Mesothelial cell of epicardium (in vitro differentiated cells): ENCODE data around the gene FOXO3. TPM values are rescaled to one million over a fixed set of nuclear protein-coding genes. Genes with fewer than 3 reads are reported as not detected.
A peak's percentile ranks its signal among the peaks of the same experiment; 100 is the strongest.

Experiments used
- DNase-seq, 2 experiments: peaks; one replicate each; pipeline ENCODE4 v3.0.0; 2021; ENCODE audit warnings: low spot score in 2 of 2; ENCODE audit not compliant: unreplicated experiment in 2 of 2
- H3K27ac Mint-ChIP-seq: 2 replicates; pipeline ENCODE4 v1.8.0; 2021; ENCODE audit warnings: mixed read lengths
- H3K27me3 Mint-ChIP-seq: 2 replicates; pipeline ENCODE4 v1.8.0; 2021; ENCODE audit warnings: low read depth, mixed read lengths
- H3K36me3 Mint-ChIP-seq: 2 replicates; pipeline ENCODE4 v1.8.0; 2021; ENCODE audit warnings: mixed read lengths
- H3K4me1 Mint-ChIP-seq: 2 replicates; pipeline ENCODE4 v1.8.0; 2021; ENCODE audit warnings: mixed read lengths
- H3K4me3 Mint-ChIP-seq: 2 replicates; pipeline ENCODE4 v1.8.0; 2021; ENCODE audit warnings: mild to moderate bottlenecking, moderate library complexity, mixed read lengths
- H3K9me3 Mint-ChIP-seq: 2 replicates; pipeline ENCODE4 v1.8.0; 2021; ENCODE audit warnings: mixed read lengths
- total RNA-seq: library from RNA; stranded (reverse); gene quantifications from 3 replicates; pipeline ENCODE4 v1.2.1, GENCODE V29; 2021
- TF ChIP-seq, protein P1 (sequence below): fragments of 200-600 bp; sonication (generic); IDR thresholded peaks from one replicate; pipeline ENCODE4 v1.5.0; 2021; ENCODE audit warnings: antibody characterized with exemption; ENCODE audit not compliant: unreplicated experiment

Gene FOXO3
- total RNA-seq, 1 donor from 2014 or later = 58.3 TPM

DNA sequence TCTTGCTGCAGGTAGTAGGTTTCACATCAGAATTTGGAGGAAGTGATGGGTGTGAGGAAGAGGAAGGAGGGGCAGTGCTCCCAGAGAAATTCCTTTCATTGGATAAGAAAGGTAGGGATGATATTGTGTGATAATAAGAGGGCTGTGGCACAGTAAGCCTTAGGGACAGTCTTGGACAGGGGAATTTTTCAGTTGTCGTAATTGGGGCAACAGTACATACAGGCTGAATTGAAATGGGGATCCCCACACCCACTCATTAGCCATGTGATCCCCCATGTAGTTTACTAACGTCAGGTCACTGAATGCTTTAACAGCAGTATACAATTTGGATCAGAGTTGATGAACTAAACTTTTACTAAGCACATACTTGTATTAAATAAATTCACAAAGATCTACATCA lies 79.4 kb downstream of the FOXO3 start:
- TF ChIP-seq, protein P1, sequence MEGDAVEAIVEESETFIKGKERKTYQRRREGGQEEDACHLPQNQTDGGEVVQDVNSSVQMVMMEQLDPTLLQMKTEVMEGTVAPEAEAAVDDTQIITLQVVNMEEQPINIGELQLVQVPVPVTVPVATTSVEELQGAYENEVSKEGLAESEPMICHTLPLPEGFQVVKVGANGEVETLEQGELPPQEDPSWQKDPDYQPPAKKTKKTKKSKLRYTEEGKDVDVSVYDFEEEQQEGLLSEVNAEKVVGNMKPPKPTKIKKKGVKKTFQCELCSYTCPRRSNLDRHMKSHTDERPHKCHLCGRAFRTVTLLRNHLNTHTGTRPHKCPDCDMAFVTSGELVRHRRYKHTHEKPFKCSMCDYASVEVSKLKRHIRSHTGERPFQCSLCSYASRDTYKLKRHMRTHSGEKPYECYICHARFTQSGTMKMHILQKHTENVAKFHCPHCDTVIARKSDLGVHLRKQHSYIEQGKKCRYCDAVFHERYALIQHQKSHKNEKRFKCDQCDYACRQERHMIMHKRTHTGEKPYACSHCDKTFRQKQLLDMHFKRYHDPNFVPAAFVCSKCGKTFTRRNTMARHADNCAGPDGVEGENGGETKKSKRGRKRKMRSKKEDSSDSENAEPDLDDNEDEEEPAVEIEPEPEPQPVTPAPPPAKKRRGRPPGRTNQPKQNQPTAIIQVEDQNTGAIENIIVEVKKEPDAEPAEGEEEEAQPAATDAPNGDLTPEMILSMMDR = no peak
- peaks cover 5% of the 10 kb centered on the region for H3K36me3 Mint-ChIP-seq
- peaks cover 26% of the 10 kb centered on the region for H3K4me1 Mint-ChIP-seq
- no peaks in the 10 kb centered on the region for H3K27me3 Mint-ChIP-seq
- no peak overlapping the region for H3K27ac Mint-ChIP-seq
- DNase-seq = no peak
- no peak overlapping the region for H3K4me3 Mint-ChIP-seq
- no peaks in the 10 kb centered on the region for H3K9me3 Mint-ChIP-seq

DNA sequence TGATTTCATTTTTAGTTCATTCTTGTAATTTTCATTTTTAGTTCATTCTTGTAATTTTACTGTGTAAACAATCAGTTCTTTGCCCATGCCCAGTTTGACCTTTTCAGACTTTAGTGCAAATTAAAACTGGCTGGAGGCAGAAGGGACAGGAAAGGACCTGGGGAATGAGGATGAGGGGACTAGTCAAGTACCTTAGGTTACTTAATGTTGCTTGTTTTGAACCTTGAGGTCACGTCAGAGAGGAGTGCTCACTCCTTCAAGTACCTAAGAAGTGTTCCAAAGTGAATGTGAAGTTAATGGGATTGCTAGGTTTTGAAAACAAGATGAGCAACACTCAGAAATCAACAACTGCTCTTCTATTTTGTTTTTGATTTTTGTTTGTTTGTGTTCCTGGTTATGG lies 82.5 kb downstream of the FOXO3 start:
- H3K36me3 Mint-ChIP-seq = peaks cover 10% of the 10 kb centered on the region
- H3K27me3 Mint-ChIP-seq = no peaks in the 10 kb centered on the region
- DNase-seq = no peak
- H3K4me3 Mint-ChIP-seq = no peak overlapping the region
- H3K4me1 Mint-ChIP-seq = peaks cover 24% of the 10 kb centered on the region
- TF ChIP-seq, protein P1 = no peak
- H3K9me3 Mint-ChIP-seq = no peaks in the 10 kb centered on the region
- H3K27ac Mint-ChIP-seq = no peak overlapping the region

DNA sequence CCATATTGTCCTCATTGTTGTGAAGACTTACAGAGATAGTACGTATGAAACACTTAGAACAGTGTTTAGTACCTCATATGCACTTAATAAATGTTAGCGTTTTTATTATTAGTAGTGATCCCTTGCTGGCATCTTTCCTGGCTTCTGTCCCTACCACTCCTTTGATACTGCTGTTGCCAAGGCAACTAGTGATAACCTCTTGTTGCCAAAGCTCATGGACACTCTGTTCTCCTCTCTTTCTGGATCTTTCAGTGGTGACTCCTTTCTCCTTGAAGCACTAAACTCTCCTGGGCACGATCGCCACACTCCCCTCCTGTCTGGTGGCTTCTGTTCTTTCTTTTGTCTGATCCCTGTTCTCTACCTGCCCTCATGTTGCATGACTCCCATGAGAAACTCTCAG lies 83.5 kb downstream of the FOXO3 start:
- TF ChIP-seq, protein P1 = no peak
- H3K9me3 Mint-ChIP-seq = no peaks in the 10 kb centered on the region
- no peaks in the 10 kb centered on the region for H3K27me3 Mint-ChIP-seq
- no peak overlapping the region for H3K27ac Mint-ChIP-seq
- H3K4me3 Mint-ChIP-seq = no peak overlapping the region
- H3K4me1 Mint-ChIP-seq = peaks cover 27% of the 10 kb centered on the region
- no peak for DNase-seq
- peaks cover 10% of the 10 kb centered on the region for H3K36me3 Mint-ChIP-seq

DNA sequence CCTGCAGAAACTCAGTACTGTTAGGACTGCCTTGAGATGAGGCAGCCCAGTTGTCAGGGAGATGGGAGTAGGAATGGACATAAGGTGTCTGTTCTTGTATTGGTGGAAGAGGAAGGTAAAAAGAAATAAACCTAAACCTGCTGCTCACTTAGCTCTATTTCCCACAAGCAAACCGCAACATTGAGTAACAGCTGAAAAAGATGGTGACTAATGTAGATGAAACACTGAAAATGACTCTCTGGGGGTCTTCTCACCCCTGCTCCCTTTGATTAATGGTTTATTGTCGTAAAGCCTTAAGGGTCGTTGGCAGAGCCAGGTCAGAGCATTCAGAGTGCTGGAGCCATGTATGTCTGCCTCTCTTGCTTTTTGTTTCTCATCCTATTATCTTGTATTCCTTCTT lies 87.5 kb downstream of the FOXO3 start:
- Mint-ChIP-seq H3K4me3 (no peak overlapping the region), H3K27ac (no peak overlapping the region), H3K36me3 (peaks cover 10% of the 10 kb centered on the region), H3K4me1 (peaks cover 50% of the 10 kb centered on the region), H3K9me3 (no peaks in the 10 kb centered on the region), H3K27me3 (no peaks in the 10 kb centered on the region)
- DNase-seq = no peak
- TF ChIP-seq, protein P1 = no peak

DNA sequence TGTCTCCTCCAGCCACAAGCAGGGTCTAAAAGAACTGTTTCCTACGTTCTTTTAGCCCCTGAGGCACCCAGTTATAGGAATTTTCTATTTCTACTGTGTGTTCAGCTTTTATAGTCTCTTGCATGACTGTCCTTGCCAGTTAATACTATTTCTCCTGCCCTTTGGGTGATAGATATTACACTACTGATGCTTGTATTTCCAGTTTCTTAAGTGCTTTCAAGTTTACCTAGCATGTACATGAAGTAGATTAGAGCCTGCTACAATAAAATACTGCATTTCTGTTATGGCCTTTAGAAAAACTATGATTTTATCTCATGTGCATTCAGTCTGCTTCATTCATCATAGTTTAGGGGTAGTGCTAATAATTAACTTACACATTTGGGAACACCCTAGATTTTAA lies 89.6 kb downstream of the FOXO3 start:
- H3K27ac Mint-ChIP-seq = peak overlapping the region; percentile 82
- H3K36me3 Mint-ChIP-seq = peaks cover 5% of the 10 kb centered on the region
- no peak overlapping the region for H3K4me3 Mint-ChIP-seq
- no peak for DNase-seq
- H3K9me3 Mint-ChIP-seq = no peaks in the 10 kb centered on the region
- H3K27me3 Mint-ChIP-seq = no peaks in the 10 kb centered on the region
- H3K4me1 Mint-ChIP-seq = peaks cover 61% of the 10 kb centered on the region
- TF ChIP-seq, protein P1 = no peak

DNA sequence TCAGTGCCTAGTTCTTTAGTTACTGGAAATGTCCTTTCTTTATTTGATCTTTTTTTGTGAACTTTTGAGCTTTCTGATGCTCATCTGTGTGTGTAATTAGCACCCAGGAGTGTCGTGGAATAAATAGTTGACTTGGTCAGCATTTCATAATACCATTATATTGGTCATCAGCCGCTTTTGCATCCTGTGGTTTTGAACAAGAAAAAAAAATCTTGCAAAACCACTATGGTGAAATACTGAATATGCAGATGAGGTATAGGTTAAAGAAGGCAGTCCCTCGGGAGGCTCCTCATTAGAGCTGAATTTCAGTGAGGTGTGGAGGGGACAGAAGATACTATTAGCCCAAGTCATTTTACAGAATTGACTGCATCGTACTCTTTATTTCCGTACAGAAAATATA lies 90.1 kb downstream of the FOXO3 start:
- H3K9me3 Mint-ChIP-seq = no peaks in the 10 kb centered on the region
- H3K36me3 Mint-ChIP-seq = peaks cover 5% of the 10 kb centered on the region
- H3K27ac Mint-ChIP-seq = peak overlapping the region; percentile 82
- peaks cover 64% of the 10 kb centered on the region for H3K4me1 Mint-ChIP-seq
- no peak overlapping the region for H3K4me3 Mint-ChIP-seq
- no peaks in the 10 kb centered on the region for H3K27me3 Mint-ChIP-seq
- DNase-seq = no peak
- TF ChIP-seq, protein P1 = no peak
